Smooth muscle cell (in vitro differentiated cells): ENCODE data around the gene TRAF3. TPM values are rescaled to one million over a fixed set of nuclear protein-coding genes. Genes with fewer than 3 reads are reported as not detected.

Experiments
- DNase-seq: peaks from one replicate; lab custom pipeline; 2025; ENCODE audit not compliant: unreplicated experiment; lab: John Stamatoyannopoulos, UW
- H2AFZ ChIP-seq: fragments of 200-600 bp; sonication (generic); 2 replicates; pipeline ENCODE4 v1.6.0; 2016; ENCODE audit warnings: antibody characterized with exemption, low read depth, mild to moderate bottlenecking
- H3F3A ChIP-seq: fragments of 200-600 bp; sonication (generic); 2 replicates; pipeline ENCODE4 v1.6.0; 2017; ENCODE audit warnings: antibody characterized with exemption, low read depth
- H3K27ac ChIP-seq: fragments of 200-600 bp; sonication (generic); 2 replicates; pipeline ENCODE4 v1.5.1; 2016; ENCODE audit warnings: low read depth, mild to moderate bottlenecking
- H3K27me3 ChIP-seq: fragments of 200-600 bp; sonication (generic); 2 replicates; pipeline ENCODE4 v1.6.1; 2016; ENCODE audit warnings: low read depth, mild to moderate bottlenecking
- H3K36me3 ChIP-seq: fragments of 200-600 bp; sonication (generic); 2 replicates; pipeline ENCODE4 v1.5.1; 2016; ENCODE audit warnings: low read depth
- H3K4me1 ChIP-seq: fragments of 200-600 bp; sonication (generic); 2 replicates; pipeline ENCODE4 v1.5.1; 2016; ENCODE audit warnings: low read depth
- H3K4me2 ChIP-seq: fragments of 200-600 bp; sonication (generic); 2 replicates; pipeline ENCODE4 v1.6.0; 2016; ENCODE audit warnings: mild to moderate bottlenecking
- H3K4me3 ChIP-seq: fragments of 200-600 bp; sonication (generic); 2 replicates; pipeline ENCODE4 v1.5.1; 2016; ENCODE audit warnings: mild to moderate bottlenecking
- H3K79me2 ChIP-seq: fragments of 200-600 bp; sonication (generic); 2 replicates; pipeline ENCODE4 v1.6.0; 2016; ENCODE audit warnings: low read depth, mild to moderate bottlenecking
- H3K9ac ChIP-seq: fragments of 200-600 bp; sonication (generic); 2 replicates; pipeline ENCODE4 v1.6.0; 2016; ENCODE audit warnings: low read depth
- H3K9me3 ChIP-seq: fragments of 200-600 bp; sonication (generic); replicated peaks from 2 replicates; pipeline ENCODE4 v1.5.1; 2016; ENCODE audit warnings: low read depth
- H4K20me1 ChIP-seq: fragments of 200-600 bp; sonication (generic); 2 replicates; pipeline ENCODE4 v1.6.0; 2016; ENCODE audit warnings: low read depth
- WGBS: methylation state at CpG from one replicate; pipeline ENCODE4 v1.1.7; 2016; ENCODE audit warnings: low lambda C conversion rate; 5-methylcytosine and 5-hydroxymethylcytosine counted together
- polyA plus RNA-seq: library from polyadenylated mRNA; unstranded; fragments of >200 nt; fragmentation: Nextera tagmentation; extraction: Ambion mirVana; gene quantifications from 2 replicates; pipeline ENCODE4 v1.2.1, GENCODE V29; 2016
- total RNA-seq: library from RNA; depleted of rRNA; stranded (reverse); fragments of >200 nt; gene quantifications from 2 replicates; pipeline ENCODE4 v1.2.3, GENCODE V29; 2014
- TF ChIP-seq, protein P1 (sequence below): fragments of 200-600 bp; sonication (generic); IDR thresholded peaks from 2 replicates; pipeline ENCODE4 v1.5.1; 2017; ENCODE audit warnings: borderline replicate concordance, mild to moderate bottlenecking, antibody characterized with exemption; ENCODE audit not compliant: insufficient read depth, poor library complexity, severe bottlenecking

TRAF3 gene
- total and polyA plus RNA-seq, 2 experiments from 2014 or later = 9.4 to 24.6 TPM

DNA sequence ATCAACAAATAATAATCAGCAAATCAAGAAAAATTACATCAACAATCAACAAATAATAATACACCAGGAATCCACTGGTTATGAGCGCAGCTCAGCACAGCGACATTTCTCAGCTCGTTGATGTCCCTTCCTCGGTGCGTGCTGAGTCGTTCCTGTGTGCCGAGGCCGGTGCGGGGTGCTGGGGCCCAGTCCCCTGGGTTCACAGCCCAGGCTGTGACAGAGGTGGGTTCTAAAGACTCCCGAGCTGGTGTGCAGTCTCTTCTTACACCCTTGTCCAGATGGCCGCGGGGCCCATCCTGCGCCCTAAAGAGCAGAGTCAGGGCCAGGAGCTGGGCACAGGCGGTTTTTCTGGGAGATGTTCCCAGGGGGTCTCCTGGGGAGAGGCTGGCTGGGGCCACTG, 26.9 kb upstream of the TRAF3 start:
- Histone ChIP-seq H3K4me2 (no peak overlapping the region), H3K9ac (no peak overlapping the region)
- WGBS = 97% methylated on average over 14 of the region's 14 CpGs

DNA sequence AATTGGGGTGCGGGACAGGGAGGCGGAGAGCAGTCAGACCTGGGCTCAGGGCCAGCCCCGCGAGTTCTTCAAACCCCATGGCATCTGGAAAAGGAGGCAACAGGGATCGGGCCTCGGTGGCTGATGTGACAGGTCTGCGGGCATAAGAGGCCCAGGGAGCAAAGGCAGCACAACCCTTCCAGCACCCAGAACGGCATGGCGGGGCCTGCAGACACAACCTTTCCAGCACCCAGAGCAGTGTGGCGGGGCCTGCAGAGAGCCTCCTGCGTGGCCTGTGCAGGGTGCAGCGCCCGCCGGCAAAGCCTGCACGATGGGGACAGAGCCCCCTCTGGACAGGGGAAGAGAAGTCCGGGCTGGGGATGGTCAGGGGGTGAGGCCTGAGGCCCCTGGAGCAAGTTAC, 26.2 kb upstream of the TRAF3 start:
- TF ChIP-seq, protein P1, sequence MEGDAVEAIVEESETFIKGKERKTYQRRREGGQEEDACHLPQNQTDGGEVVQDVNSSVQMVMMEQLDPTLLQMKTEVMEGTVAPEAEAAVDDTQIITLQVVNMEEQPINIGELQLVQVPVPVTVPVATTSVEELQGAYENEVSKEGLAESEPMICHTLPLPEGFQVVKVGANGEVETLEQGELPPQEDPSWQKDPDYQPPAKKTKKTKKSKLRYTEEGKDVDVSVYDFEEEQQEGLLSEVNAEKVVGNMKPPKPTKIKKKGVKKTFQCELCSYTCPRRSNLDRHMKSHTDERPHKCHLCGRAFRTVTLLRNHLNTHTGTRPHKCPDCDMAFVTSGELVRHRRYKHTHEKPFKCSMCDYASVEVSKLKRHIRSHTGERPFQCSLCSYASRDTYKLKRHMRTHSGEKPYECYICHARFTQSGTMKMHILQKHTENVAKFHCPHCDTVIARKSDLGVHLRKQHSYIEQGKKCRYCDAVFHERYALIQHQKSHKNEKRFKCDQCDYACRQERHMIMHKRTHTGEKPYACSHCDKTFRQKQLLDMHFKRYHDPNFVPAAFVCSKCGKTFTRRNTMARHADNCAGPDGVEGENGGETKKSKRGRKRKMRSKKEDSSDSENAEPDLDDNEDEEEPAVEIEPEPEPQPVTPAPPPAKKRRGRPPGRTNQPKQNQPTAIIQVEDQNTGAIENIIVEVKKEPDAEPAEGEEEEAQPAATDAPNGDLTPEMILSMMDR = no peak
- Histone ChIP-seq H3K27ac (no peak overlapping the region), H3K9me3 (no peaks in the 10 kb centered on the region), H2AFZ (no peak overlapping the region), H3K4me1 (no peaks in the 10 kb centered on the region), H3K36me3 (no peaks in the 10 kb centered on the region), H3K27me3 (no peaks in the 10 kb centered on the region), H3K4me2 (no peak overlapping the region), H3K4me3 (no peak overlapping the region), H3K79me2 (no peaks in the 10 kb centered on the region), H3F3A (no peaks in the 10 kb centered on the region), H4K20me1 (no peaks in the 10 kb centered on the region), H3K9ac (no peak overlapping the region)
- no peak for DNase-seq
- WGBS = over 99% methylated on average over 16 of the region's 16 CpGs

More for the DNA sequence above, 26.9 kb upstream of the TRAF3 start:
- Histone ChIP-seq H3F3A (no peaks in the 10 kb centered on the region), H3K79me2 (no peaks in the 10 kb centered on the region), H4K20me1 (no peaks in the 10 kb centered on the region), H3K9me3 (no peaks in the 10 kb centered on the region), H2AFZ (no peak overlapping the region), H3K4me1 (no peaks in the 10 kb centered on the region), H3K4me3 (no peak overlapping the region), H3K36me3 (no peaks in the 10 kb centered on the region), H3K27ac (no peak overlapping the region), H3K27me3 (no peaks in the 10 kb centered on the region)
- no peak for DNase-seq
- TF ChIP-seq, protein P1 = no peak

DNA sequence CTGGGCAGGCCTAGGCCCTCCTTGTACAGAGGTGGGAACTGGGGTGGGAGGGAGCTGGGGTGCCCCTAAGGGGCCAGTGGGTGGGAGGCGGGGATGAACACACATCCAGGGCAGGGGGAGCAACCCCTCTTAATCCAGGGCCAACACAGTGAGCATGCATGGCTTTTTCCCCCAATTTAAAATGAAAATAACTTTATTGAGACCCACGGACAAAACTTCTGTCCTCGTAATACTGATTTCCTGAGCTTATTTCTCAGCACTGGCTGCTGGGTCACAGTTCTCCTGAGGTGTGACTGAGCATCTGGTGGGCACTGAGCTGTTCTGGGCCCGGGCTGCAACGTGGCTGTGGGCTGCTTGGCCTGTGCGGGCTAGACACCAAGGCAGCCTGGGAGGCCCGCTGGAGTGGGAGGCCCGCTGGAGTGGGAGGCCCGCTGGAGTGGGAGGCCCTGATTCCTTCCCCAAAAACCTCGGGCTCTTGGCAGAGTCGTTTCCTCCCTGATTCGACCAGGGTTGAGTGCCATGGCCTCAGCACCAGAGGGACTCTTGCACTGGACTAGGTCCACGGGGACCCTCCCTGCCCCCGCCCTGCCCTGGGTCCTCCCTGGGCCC, 24.9 kb upstream of the TRAF3 start:
- Histone ChIP-seq H3K79me2 (no peaks in the 10 kb centered on the region), H3K4me1 (no peaks in the 10 kb centered on the region), H3K36me3 (no peaks in the 10 kb centered on the region), H2AFZ (no peak overlapping the region), H4K20me1 (no peaks in the 10 kb centered on the region), H3K9ac (no peak overlapping the region), H3K9me3 (no peaks in the 10 kb centered on the region), H3K4me2 (no peak overlapping the region), H3K27ac (no peak overlapping the region), H3K27me3 (no peaks in the 10 kb centered on the region), H3F3A (no peaks in the 10 kb centered on the region), H3K4me3 (no peak overlapping the region)
- DNase-seq = no peak
- WGBS = 96% methylated on average over 11 of the region's 14 CpGs
- TF ChIP-seq, protein P1 = no peak
